GM18909 (cell line): Measurements from ENCODE around the gene ALDOB.

ENCODE experiments used
- ATAC-seq: cut with Tn5 transposase; IDR thresholded peaks from one replicate; pipeline ENCODE4 v1.9.1; 2021; ENCODE audit warnings: mild to moderate bottlenecking; ENCODE audit not compliant: unreplicated experiment, poor library complexity

ALDOB gene

DNA sequence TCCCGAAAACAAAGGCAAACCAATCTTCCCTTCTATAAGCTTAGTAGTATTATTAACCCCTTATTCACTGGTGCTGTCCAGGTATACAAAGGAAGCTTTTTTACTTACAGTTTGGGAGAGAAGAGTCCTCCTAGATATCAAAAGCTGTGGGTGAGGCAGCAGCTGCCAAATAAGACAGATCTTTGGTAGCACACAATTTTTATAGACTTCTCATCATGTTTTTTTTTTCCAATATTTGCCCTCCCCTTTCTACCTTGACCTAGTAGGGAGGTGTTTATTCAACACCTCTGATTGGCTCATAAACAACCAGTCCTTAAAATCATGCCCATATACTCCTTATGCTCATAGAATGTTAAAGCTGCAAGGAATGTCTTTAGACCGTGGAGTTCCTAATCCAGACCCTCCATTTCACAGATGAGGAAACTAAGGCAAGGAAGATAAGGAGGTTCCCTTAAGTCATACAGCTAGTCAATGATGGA lies at the start of gene ALDOB:
TSS of gene ALDOB (minus strand) at position 174 of the 479 bp plus-strand sequence. CDS start 4,887 bp downstream, outside the sequence.
- no peak for ATAC-seq

- no peak for ATAC-seq
Observed at GRCh38 chr9:101484046-101484445, 48.5 kb upstream of the ALDOB start.

DNA sequence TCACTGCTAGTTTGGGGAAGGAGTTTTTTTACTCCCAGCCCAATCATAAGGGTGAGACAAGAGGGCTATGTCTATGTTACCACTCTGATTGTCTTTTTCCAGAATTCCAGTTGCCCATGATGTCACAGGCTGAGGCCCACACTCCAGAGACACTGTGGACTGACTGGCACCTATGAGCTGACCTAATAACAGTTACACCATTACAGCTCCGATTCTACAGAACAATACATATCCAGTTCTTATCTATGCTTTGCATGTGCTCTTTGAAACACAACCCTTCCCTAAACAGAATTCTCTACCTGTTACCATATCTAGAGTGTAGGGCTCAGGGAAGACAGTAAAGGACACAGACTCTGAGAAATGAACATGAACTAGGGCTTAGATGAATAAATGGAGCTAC lies 45.7 kb upstream of the ALDOB start:
- ATAC-seq = no peak

DNA sequence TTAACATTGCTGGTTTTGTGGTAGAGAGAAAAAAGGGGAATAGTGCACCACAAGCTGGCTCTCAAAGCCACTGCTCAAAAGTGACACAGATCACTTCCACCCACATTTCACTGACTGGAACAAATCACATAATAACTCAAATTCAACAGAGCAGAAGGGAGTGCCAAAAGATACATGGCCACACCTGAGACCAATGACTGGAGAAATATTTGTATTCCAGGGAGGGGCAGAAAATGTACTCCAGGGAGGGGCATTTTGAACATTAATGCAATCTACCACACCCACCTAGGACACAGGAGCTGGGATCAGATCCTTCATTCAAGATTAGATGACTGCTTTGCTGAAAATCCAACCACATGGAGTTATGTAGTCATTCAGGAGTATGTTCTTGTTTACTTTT lies 44.8 kb upstream of the ALDOB start:
- no peak for ATAC-seq

DNA sequence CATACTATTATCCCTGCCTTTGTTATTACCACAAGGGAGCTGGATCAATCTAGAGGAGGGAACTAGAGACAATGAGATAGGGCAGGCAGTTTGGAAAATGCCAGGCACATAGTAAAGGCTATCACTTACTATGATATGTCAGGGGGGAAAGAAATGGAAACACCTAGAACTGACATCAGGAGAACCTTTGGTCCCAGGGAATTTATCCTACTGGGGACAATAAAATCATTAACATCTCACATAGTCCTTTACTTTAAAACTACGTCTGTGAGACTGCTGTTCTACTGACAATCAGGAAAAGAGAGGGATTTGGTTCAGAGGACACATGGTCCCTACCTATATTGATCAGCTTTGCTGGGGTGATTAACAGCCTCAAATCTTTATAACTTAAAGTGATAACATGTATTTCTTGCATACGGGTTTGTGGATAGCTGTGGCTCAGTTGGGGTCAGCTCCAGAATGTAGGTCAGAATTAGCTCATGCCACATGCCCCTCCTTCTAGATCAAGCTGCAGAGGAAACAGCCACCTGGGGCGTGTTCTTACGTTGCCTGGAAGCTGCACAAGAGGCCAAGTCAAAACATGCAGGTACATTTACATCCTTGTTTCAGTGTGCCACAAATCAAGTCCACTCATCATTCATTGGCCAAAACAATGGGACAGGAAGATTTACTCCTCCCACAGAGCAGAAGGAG lies 43.9 kb upstream of the ALDOB start:
- ATAC-seq = no peak

- ATAC-seq = no peak
Observed at GRCh38 chr9:101478906-101479305, 43.3 kb upstream of the ALDOB start.

DNA sequence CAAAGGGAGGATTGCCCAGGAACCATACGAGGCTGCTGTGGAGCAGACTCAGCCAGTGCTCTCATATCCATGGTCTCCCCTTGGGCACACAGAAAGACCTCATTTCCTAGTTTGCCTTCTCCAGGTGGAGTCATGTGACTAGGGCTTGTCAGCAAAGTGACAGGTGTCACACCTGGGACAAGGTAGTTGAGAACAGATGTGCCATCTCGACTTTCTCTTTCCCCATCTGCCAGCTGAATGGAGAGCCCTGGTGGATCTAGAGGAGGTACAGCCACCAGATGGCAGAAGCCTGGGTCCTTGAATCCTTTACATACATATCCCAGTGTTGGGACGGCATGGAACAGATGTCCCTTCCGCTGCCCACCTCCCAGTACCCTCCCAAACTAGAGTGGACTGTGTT lies 42.9 kb upstream of the ALDOB start:
- no peak for ATAC-seq

GRCh38 chr9:101477736-101478135 lies 42.2 kb upstream of the ALDOB start:
- no peak for ATAC-seq

DNA sequence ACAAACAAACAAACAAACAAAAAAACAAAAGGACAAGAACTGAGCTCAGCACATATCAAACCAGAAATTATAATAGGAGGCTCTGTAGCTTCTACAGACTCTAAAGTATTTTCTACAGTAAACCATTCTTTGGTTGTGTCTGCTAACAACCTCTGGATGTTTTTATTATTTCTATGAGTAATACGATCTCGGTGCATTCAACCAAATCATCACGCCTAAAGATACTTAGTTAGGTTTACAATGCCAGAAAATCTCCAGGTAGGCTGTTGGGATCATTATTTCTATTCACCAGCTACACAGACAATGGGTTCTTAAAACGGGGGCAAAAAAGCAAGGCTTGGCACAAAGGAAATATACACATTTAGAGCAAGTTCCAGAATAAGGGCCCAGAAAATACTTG lies 41.6 kb upstream of the ALDOB start:
- no peak for ATAC-seq

- no peak for ATAC-seq
Observed at GRCh38 chr9:101476576-101477208, 41.1 kb upstream of the ALDOB start.

- ATAC-seq = no peak
Observed at GRCh38 chr9:101472891-101473290, 37.3 kb upstream of the ALDOB start.

GRCh38 chr9:101470929-101471328 lies 35.4 kb upstream of the ALDOB start:
- ATAC-seq = no peak

- ATAC-seq = no peak
Observed at GRCh38 chr9:101470021-101470420, 34.4 kb upstream of the ALDOB start.

DNA sequence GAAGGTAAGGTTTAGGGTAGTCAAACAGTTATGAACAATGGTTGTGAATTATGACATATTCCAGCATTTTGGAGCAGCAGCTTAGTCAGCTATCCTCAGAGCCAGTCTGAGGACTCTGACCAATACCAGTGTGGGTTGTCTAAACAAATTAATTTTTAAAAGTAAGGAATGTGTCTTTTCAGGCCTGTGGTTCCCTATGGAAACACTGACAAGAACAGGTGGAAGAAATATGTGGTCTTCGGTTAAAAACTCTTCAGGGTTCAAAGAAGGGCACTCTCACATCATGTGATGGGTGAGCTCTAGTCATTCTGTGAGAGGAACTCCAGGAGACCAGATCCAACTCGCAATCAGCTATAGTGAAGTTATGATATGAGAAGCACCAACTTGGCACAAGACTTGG lies 33.5 kb upstream of the ALDOB start:
- no peak for ATAC-seq

DNA sequence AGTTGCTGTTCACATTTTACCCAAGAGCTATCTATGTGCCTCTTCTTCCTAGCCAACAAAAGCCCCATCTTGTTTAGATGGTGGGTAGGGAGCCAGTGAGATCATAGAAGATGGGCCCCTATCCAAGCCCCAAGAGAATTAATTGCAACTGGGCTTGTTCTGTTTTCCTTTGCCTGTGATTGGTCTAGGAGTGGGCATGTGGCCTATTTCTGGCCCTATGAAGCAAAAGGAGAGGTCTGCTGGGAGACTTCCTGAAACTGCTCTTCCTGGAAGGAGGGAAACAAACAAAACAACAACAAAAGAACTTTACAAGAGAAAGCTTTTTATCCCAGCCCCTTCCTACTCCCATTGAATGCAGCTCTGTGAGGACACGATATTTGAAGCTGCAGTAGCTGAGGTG lies 32.5 kb upstream of the ALDOB start:
- no peak for ATAC-seq

DNA sequence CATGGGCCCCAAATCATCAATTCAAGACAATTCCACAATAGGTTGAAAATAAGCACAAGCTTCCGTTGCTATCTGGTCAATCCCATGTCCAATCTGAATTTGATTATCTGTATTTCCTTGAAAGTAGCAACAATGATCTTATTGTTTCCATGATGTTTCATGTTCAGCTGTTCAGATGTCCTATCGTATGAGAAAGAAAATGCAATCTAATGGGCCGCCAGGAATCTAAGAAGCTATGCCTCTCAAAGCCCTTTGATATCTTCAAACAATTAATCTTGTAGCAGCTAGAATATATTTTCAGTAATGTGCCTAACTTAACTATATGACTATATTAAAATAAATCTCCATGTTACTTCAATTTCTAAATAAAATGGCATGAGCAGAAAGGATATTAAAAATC lies 32.1 kb upstream of the ALDOB start:
- ATAC-seq = no peak

DNA sequence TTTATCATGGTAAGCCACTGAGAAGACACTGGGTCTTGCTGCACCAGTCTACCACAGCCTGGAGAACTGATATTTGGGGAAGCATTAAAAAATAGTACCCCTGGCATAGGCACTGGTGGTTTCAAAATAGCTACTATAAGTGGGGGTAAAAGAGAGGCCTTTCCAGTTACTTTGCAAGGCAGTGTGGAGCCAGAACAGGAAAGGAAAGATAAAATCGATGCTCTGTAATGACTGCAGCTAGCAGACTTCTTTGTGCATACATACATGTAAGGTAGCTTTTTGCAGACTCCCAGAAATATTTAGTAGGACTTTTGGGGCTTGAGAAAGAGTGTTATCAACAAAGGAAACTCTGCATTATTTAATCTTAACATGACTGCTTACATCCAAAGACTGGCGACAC lies 31.3 kb upstream of the ALDOB start:
- no peak for ATAC-seq

DNA sequence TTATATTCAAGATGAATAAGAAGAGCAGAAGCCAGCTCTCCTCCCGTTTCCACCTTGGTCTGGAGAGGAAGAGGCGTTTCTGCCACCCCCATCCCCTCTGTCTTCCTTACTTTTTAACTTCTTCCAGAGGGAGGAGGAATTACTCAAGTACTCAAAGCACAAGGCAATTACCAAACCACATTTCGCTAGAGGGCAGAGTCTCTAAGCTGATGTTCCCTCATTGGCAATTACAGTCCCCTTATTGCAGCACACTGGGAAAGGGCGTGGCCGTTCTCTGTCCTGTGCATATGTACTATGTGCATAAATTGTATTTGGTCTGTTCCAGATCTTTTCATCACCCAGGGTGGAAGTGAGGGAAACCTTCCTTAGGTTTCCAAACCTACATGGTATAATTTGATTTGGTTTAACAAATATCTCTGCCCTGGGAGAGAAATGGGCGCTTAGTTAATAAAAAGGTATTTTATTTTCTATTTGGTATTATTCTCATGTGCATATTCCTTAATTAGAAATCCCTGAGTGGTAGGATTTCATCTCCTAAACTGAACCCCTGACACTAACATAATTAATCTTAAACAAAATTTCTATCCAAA lies 29.8 kb upstream of the ALDOB start:
- no peak for ATAC-seq

DNA sequence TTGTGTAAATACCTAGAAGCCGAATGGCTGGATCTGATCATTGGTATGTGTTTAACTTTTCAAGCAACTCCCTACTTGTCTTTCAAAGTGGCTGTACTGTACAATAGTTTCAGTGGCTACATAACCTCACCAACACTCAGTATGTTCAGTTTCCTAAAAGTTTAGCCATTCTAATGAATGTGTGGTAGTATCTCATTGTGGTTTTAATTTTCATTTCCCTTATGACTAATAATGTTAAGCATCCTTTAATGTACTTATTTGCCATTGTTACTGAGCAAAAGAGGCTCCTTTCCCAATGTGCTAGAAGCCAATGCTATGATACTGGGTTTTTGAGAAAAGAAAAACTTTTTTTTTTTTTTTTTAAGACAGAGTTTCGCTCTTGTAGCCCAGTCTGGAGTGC lies 27.8 kb upstream of the ALDOB start:
- ATAC-seq = peak; percentile 51

DNA sequence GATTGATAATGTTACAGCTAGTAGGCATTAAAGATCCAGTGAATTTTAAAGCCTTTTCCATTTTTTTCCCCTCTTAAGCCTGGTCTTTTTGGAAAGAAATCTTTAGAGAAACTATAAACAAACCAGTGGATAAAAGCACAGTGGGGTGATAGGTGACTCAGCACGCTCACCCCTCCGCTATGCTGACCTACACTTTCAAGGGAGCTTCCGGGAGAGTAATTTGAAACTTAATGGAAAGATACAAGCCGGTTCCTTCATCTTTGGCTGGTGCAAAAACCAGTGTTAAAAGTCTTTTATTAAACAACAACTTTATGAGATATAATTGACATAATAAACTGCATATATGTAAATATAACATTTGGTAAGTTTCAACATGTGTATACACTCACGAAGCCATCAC lies 27.0 kb upstream of the ALDOB start:
- ATAC-seq = no peak

DNA sequence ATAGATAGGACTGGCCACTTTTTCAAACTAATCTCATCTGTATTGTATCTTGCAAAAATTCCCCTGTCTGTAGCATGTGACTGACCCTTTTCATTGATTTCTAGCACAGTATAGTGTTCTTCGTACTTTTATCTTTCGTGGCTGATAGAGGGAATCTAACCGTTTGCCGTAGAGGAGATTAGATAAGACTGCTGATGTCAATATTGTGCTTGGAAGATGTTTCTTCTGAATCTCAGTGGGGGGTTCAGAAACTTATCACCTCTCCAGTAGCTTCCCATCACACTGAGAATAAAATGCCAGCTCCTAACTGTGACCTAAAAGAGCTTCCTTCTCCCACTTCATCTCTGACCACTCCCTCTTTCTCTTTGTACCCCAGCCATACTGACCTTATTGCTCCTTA lies 25.4 kb upstream of the ALDOB start:
- ATAC-seq = no peak
